GM19438 (cell line): ENCODE data around the gene TRIO.

ENCODE experiments used
- ATAC-seq: cut with Tn5 transposase; IDR thresholded peaks from one replicate; pipeline ENCODE4 v1.9.1; 2021; ENCODE audit warnings: low read depth; ENCODE audit not compliant: unreplicated experiment

Gene TRIO

GRCh38 chr5:14121552-14121951 is 21.6 kb upstream of the TRIO start:
- ATAC-seq: no peak

GRCh38 chr5:14122089-14122488 is 21.1 kb upstream of the TRIO start:
- no peak for ATAC-seq

DNA sequence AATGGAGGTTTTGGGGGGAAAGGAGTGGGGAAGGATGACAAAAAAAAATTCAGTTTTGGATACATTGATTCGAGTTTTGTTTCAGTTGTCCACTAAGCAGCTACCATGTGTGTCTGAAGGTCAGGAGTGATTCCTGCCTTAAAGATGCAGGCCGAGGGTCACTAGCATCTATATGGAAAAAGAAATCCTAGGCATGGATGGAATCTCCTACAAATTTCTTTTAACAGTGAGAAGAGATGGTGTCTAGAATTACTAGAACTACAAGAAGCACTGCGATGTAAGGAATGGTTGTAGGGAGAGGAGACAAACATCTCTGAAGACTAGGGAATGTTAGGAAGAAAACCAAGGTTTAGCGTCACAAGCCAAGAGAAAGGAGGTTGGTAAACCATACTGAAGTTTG is 19.6 kb upstream of the TRIO start:
- no peak for ATAC-seq

DNA sequence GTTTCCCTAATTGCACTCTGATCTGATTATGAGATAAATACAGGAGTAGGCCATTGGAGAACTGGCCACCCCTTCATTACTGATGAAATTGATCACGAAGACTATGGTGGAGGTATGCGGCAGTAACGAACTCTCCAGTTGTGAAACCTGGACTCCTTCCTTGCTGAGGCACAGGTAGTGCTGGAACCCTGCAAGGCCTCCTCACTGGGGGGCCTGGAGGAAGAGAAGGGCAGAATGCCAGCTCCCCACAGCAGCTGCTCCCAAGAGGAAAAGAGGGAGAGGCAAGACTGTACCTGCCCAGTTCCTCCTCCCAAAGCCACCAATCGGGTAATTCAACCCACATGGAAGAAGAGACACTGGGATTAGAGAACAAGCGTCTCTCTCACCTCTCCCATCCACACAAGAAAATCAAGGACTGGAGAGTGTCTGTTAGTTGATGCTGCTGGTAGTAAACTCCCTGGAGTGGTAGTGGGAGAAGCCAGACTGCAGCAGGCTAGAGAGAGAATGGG is 19.1 kb upstream of the TRIO start:
- no peak for ATAC-seq

DNA sequence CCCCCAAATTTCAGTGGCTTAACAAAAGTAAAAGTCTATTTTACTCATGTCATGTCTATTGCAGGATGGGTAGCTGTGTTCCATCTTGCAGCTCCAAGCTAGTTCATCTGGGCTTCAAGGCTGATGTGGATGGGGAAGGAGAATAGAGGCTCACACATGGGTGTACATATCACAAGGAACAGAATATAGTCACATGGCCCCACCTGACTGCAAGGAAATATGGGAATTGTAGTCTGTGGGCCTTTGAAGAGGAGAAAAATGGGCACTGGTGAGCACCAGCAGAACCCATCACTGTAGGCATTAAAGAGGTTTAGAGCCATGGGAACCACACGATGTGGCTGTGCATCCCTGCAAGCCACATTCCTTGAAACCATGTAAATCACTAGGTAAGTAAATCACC is 17.9 kb upstream of the TRIO start:
- ATAC-seq: no peak

- ATAC-seq: no peak
These were observed 15.6 kb upstream of the TRIO start for GRCh38 chr5:14127587-14127986.

- no peak for ATAC-seq
These were observed 15.1 kb upstream of the TRIO start for GRCh38 chr5:14128079-14128478.

DNA sequence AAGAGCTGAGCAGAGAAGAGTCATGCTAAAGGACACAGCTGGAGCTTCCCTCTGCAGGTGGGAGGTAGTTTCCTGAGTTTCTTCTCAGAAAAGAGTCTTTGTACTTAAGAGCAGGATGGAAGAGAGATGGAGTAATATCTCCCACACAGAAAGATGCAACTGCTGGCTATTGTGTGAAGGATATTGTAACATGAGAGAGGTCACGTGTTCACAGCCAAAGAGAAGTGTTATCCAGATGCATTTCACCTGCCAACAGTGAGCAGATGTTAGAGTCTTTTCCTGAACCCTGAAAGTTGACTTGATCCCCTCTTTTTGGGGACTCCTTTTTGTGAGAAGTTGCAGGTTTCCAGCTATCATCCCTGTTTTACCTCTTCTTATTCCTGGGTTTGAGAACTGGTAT is 14.0 kb upstream of the TRIO start:
- no peak for ATAC-seq

DNA sequence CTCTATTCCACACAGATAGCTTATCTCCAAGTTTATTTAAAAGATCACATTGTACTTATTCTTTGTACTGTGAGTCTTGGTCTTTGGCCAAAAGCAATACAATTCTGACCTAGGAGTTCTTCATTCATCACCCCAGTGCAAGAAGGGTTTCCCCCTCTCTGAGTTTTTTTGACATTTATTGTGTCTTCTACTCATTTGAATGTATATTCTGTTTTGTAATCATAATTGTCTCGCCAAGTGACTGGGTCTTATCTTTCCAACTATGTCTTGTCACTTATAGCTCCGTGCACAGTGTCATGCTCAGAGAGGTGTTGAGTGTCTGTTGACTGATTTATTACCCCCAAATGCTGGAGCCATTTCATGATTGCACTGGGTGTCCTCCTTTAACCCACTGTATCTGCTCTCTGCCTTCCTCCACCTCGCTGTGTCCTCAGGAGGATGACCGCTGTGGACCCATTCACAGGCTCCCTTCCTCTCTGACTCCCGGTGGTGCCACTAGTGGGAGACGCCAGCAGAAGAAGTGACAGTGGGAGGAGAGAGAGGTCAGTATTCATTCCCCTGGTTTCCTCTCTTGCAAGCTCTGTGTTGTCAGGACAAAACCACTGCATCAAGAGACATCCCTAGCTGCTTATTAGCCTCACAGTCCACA is 11.2 kb upstream of the TRIO start:
- no peak for ATAC-seq

DNA sequence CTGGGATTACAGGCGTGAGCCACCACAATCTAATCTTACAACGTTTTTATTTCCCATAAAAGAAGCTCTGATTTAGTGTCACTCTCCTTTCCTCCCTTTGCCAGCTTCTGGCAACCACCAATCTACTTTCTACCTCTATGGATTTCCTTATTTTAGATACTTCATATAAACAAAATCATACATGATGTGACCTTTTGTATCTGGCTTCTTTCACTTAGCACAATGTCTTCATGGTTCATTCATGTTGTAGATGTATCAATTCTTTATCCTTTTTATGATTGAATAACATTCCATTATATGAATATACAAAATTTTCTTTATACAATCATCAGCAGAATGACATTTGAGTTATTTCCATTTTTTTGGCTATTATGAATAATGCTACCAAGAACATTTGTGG is 9.7 kb upstream of the TRIO start:
- ATAC-seq: no peak

DNA sequence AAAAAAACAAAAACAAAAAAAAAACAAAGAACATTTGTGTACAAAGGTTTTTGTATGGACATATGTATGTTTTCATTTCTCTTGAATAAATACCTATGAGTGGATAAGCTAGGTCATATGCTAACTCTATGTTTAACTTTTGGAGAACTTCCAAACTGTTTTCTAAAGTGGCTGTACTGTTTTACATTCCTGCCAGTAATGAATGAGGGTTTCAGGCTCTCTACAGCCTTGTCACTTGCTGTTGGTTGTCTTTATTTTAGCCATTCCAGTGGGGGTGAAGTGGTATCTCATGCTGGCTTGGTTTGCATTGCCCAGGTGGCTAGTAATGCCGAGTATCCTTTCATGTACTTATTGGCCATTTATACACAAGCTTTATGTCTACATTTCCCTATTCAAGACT is 9.1 kb upstream of the TRIO start:
- ATAC-seq: no peak

GRCh38 chr5:14134771-14135170 is 8.4 kb upstream of the TRIO start:
- no peak for ATAC-seq

- ATAC-seq: no peak
These were observed 7.5 kb upstream of the TRIO start for GRCh38 chr5:14135621-14136020.

GRCh38 chr5:14136228-14136627 is 6.9 kb upstream of the TRIO start:
- no peak for ATAC-seq

- no peak for ATAC-seq
These were observed 4.3 kb upstream of the TRIO start for GRCh38 chr5:14138608-14139540.

GRCh38 chr5:14141764-14142163 is 1.4 kb upstream of the TRIO start:
- no peak for ATAC-seq

- ATAC-seq: peak; percentile 4
These were observed 828 bp upstream of the TRIO start for GRCh38 chr5:14142202-14142826.

DNA sequence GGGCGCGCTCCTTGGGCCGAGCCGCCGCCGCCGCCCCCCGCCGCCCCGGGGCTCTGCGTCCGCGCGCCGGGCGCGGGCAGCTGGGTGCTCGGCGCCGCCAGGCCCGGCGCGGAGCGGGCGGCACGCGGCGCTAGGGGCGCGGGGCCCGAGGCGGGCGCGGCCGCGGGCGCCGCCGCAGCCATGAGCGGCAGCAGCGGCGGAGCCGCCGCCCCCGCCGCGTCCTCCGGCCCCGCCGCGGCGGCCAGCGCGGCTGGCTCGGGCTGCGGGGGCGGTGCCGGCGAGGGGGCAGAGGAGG is 351 bp downstream of the TRIO start:
- peak; percentile 0 for ATAC-seq

- peak; percentile 4 for ATAC-seq
These were observed 871 bp downstream of the TRIO start for GRCh38 chr5:14143841-14144585.

DNA sequence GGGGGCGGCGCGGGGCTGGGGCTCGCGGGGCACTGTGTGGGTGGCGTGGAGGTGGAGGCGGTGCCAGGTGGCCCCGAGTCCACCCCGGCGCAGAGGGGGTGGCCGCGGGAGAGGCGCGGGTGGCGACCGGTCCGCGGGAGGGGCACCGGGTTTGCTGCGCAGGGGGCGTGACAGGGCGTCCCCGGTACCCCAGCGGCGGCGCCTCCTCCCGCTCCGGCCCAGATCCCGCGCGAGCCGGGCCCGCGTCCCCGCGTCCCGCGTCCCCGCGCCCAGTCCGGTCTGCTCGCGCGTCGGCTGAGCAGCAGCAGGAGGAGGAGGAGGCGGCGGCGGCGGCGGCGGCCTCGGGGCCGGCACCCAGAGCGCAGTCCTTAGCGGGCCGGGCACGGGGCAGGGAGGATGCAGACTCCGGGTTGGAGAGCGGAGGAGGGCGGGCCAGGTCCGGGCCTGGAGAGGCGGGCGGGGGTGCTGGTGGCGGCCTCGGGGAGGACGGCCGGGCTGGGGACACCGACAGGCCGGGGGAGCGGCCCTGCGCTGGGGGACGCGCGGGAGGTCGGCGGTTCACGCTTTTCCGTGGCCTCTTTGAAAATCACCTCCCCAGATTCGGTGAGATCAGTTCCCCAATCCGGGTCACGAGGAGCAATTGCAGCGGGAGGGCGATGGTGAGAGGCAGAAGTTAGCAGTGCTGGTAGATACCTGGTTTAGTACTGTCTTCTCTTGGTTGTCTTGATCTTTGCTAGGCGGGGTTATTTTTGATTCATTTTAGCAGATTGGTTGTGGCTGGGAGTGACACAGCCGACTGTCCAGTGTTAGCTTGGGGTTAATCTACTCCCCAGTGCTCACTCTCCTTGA is 1.7 kb downstream of the TRIO start:
- peak; percentile 41 for ATAC-seq
